Dermis microvascular lymphatic vessel endothelial cell (primary cell): ENCODE data around the gene MAP3K3. TPM values are rescaled to one million over a fixed set of nuclear protein-coding genes. Genes with fewer than 3 reads are reported as not detected.
A peak's percentile ranks its signal among the peaks of the same experiment; 100 is the strongest.

Experiments used
- DNase-seq, 2 donors: peaks; one replicate each; pipeline versions ENCODE4 v3.0.0 to v3.0.0-alpha.2; 2010; ENCODE audit warnings: low read depth in 2 of 2
- total RNA-seq: library from RNA; depleted of rRNA; stranded (reverse); fragments of >200 nt; gene quantifications from 2 replicates; pipeline ENCODE4 v1.2.1, GENCODE V29; 2014

The MAP3K3 gene
- total RNA-seq, 1 donor from 2014 or later, result 73.8 TPM

- peak; percentile 85 to 90 for DNase-seq
Measured at GRCh38 chr17:63622574-63623390, 565 bp downstream of the MAP3K3 start.

DNA sequence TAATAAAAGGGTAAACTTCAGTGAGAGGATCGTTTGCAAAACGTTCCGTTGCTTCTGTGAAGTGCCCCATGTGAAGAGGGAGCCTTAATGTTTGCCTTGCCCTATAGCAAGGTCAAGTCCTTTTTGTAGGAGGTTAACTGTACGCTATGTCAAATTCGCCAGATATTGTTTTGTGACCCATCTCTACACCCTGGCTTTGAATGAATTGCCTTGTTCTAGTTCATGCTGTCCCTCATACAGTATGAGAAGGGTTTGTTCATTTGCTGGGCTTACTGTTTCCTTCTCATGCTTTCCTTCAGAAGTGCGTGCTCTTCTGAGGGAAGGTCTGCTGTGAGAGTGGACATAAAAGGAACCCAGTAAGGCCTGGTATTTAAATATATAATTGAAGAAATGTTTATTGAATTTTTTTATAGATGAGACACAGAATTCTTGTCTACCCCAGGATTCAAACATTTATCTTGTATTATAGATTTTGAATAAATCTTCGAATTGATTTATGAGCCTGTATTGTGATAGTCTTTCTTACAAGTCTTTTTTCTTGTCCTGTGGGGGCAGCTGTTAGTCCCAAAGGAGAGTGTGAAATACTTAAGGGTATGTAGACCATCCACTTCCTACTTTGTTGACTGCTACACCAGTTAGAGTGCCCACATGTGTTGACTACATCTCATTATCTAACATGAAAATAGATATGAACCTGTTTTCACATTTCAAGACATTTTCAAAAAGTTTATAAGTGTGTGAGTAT lies 1.7 kb downstream of the MAP3K3 start:
- DNase-seq, result no peak

GRCh38 chr17:63624531-63624880 lies 2.3 kb downstream of the MAP3K3 start:
- no peak for DNase-seq

DNA sequence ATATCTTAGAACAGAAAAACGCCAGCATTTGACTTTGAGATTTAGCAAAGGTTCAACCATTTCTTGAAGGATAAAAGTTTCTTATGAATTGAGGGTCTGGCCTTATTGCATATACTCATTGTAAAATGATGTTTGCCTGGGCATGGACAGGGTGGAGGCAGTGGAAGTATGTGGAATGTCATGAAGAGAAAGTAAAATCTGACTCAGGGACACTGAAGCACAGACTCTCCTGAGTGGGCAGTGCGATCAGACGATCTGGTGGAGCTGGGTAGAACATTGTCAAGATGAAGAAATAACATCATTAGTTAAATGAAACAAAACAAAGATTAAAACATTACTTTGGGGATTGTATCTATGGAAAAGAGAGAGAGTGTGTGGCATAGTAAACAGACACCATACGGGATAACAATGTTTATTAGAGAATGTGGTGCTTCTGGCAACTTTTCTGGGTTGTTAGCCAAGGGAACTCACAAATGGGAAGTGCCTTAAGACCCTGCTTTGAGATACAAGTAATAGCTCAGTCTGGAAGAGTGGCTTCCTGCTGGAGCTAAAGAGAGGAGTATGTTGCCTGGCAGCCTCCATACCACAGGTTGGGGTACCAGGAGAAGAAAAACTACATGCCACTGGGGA lies 4.4 kb downstream of the MAP3K3 start:
- DNase-seq, result peak in 1 of 2 donors; percentile 48

DNA sequence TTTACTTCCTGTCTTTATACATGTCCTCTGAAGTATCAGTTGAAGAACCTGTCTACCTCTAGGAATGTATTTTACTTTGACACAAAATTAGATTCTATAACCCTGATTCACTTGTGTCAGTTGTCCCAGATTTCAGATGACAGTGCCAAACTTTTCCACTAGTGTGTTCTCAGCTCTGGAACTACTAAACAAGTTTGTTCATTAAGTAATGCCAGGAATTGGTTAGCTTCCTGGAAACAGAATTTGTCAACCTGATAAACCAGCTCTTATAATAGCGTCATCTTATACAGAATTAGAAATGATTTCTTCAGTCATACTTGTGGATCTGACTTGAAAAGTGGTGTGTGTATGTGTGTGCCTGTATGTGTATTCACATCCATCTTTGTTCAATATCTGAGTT lies 7.4 kb downstream of the MAP3K3 start:
- peak in 1 of 2 donors; percentile 16 for DNase-seq

- no peak for DNase-seq
Measured at GRCh38 chr17:63631062-63631461, 8.8 kb downstream of the MAP3K3 start.

DNA sequence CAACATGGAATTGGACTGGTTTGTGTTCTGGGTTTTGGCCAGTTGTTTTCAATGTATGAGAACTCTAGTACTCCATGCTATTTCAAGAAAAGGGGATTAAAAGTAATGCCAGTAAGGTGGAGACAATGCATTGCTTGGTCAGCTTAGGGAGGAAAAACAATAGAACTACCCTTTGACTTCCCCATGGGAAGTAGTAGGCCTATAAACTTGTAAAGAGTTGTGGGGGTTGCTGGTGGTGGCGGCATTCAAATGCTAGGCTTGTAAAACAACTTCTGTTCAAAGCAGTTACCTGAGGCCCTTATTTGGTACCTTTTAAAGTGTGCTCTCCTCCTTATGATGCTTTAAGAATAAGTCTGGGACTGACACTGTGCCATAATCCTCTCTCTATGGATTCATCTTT lies 9.4 kb downstream of the MAP3K3 start:
- peak in 1 of 2 donors; percentile 46 for DNase-seq

- no peak for DNase-seq
Measured at GRCh38 chr17:63633742-63634141, 11.5 kb downstream of the MAP3K3 start.

GRCh38 chr17:63634163-63634562 lies 11.9 kb downstream of the MAP3K3 start:
- DNase-seq, result peak in 1 of 2 donors; percentile 69

GRCh38 chr17:63634816-63635215 lies 12.6 kb downstream of the MAP3K3 start:
- DNase-seq, result peak in 1 of 2 donors; percentile 8

GRCh38 chr17:63635290-63635689 lies 13.1 kb downstream of the MAP3K3 start:
- no peak for DNase-seq

DNA sequence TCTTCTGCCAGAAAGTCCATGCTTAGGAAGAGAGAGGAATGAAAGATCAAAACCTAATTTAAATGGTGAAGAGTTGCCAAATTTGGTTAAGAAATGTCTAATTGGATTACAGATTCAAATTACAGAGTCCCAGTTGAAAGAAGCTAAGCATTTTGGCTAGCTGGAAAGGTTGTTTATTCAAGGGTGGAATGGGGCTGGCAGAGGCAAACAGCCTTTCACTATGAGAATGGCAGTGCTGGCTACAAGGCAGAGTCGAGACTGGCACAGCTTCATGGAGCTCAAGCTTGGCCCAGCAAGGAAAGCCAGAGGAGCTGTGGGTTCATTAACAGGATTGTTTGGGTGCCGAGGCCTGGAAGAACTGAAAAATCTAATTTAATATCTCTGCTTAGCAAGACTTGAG lies 13.6 kb downstream of the MAP3K3 start:
- DNase-seq, result no peak

GRCh38 chr17:63639125-63639524 lies 16.9 kb downstream of the MAP3K3 start:
- no peak for DNase-seq

GRCh38 chr17:63640038-63640437 lies 17.8 kb downstream of the MAP3K3 start:
- DNase-seq, result no peak

- DNase-seq, result no peak
Measured at GRCh38 chr17:63641692-63642448, 19.7 kb downstream of the MAP3K3 start.

- no peak for DNase-seq
Measured at GRCh38 chr17:63644846-63645245, 22.6 kb downstream of the MAP3K3 start.

- no peak for DNase-seq
Measured at GRCh38 chr17:63645775-63646487, 23.7 kb downstream of the MAP3K3 start.

- no peak for DNase-seq
Measured at GRCh38 chr17:63646488-63646806, 24.2 kb downstream of the MAP3K3 start.

DNA sequence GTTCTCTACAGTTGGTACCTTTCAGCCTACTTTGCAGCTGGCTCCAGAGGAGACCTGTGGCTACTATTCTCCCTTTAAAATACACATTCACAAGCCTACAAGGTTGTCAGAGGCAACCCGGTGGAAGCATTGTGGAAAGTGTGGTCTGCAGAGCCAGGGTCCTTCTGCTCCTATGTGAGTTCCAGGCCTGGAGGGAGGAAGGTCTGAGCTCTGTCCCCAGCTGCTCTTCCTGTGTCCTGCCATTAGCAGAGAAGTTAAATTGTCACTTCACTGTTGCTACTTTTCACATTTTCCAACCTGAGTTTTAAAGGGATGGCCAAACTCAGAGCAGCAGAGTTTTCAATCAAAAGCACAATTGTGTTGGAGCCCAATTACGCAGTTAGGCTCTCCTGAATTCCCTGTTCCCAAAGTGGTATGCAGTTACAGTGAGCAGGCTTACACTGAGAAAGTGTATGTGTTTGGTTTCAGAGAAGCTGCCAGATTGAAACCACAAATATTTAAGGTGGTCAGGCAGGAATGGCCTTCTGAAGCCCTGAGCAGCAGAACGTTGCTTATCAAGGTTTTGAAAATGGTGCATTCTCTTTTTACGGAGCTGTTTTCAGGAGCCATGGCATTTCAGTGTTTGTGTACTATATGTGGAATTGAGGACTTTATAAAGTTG lies 25.0 kb downstream of the MAP3K3 start:
- DNase-seq, result no peak

- DNase-seq, result no peak
Measured at GRCh38 chr17:63647936-63648335, 25.7 kb downstream of the MAP3K3 start.

DNA sequence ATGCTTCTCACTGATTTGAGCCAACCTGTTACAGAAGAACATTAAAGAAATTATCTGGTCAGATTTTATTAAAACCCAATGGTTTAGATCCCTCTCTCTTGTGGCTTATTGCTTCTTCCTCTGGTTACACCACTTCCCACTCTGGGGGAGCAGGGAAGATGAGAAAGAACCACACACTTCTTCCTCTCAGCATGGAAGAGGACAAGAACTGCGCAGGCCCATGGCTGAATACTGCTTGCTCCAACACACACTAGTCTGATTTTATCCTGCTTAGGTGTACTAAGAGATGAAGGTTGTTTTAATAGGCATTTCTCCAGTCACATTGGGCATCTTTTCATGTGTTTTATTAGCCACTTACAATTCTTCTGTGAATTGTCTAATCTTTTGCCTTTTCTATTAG lies 27.6 kb downstream of the MAP3K3 start:
- DNase-seq, result no peak
